PFSK-1 (cell line): ENCODE measurements around the gene BCL2.

Experiments used
- FOXP2 ChIP-seq: optimal IDR thresholded peaks from 2 replicates; pipeline ENCODE3; 2011; ENCODE audit warnings: borderline replicate concordance, control low read depth, inconsistent platforms; ENCODE audit not compliant: insufficient read depth; ENCODE audit errors: extremely low read length, extremely low read depth
- POLR2AphosphoS5 ChIP-seq: IDR thresholded peaks from 2 replicates; pipeline ENCODE4 v1.6.1; 2012; ENCODE audit warnings: low read depth, mild to moderate bottlenecking, control low read depth, low read length, moderate library complexity
- SIN3A ChIP-seq: IDR thresholded peaks from 2 replicates; pipeline ENCODE4 v1.6.1; 2012; ENCODE audit warnings: mild to moderate bottlenecking, low read length, moderate library complexity, borderline replicate concordance; ENCODE audit not compliant: insufficient read depth
- TAF1 ChIP-seq: IDR thresholded peaks from 2 replicates; pipeline ENCODE4 v1.6.1; 2012; ENCODE audit warnings: low read length, control low read depth, borderline replicate concordance; ENCODE audit not compliant: insufficient read depth
- TF ChIP-seq, protein P1 (sequence below), 2 experiments: IDR thresholded peaks; 2 replicates each; pipeline versions ENCODE4 v1.6.1 to v1.8.0; 2011 to 2012; ENCODE audit warnings: low read depth in 2 of 2, low read length in 2 of 2, control low read depth in 1 of 2, inconsistent platforms in 1 of 2, mild to moderate bottlenecking in 1 of 2, moderate library complexity in 1 of 2; ENCODE audit not compliant: insufficient read depth in 1 of 2

BCL2 gene

DNA sequence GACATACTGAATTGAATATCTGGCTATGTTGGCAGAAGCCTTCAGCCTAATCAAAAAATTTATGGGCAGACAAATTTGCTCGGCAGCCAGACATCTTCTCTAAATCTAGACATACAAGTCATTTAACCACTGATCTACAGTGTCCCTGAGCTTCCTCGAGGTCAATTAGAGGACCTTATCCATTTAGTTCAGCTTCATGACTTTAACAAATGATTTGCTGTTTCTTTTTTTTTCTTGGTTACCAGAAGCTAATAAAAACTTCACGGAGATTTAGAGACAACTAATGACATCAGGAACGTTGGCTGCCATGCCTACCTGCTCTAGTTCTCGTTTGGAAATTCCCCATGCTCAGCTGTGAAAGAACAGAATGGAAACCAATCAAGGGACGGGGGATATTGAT lies 223.8 kb downstream of the BCL2 start:
- TF ChIP-seq SIN3A (no peak), TAF1 (no peak), FOXP2 (no peak), POLR2AphosphoS5 (no peak)
- TF ChIP-seq, protein P1, sequence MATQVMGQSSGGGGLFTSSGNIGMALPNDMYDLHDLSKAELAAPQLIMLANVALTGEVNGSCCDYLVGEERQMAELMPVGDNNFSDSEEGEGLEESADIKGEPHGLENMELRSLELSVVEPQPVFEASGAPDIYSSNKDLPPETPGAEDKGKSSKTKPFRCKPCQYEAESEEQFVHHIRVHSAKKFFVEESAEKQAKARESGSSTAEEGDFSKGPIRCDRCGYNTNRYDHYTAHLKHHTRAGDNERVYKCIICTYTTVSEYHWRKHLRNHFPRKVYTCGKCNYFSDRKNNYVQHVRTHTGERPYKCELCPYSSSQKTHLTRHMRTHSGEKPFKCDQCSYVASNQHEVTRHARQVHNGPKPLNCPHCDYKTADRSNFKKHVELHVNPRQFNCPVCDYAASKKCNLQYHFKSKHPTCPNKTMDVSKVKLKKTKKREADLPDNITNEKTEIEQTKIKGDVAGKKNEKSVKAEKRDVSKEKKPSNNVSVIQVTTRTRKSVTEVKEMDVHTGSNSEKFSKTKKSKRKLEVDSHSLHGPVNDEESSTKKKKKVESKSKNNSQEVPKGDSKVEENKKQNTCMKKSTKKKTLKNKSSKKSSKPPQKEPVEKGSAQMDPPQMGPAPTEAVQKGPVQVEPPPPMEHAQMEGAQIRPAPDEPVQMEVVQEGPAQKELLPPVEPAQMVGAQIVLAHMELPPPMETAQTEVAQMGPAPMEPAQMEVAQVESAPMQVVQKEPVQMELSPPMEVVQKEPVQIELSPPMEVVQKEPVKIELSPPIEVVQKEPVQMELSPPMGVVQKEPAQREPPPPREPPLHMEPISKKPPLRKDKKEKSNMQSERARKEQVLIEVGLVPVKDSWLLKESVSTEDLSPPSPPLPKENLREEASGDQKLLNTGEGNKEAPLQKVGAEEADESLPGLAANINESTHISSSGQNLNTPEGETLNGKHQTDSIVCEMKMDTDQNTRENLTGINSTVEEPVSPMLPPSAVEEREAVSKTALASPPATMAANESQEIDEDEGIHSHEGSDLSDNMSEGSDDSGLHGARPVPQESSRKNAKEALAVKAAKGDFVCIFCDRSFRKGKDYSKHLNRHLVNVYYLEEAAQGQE (IDR thresholded peaks at IDR 0.05; ENCODE audit: insufficient read depth in 1 of 2, low read depth in 2 of 2, low read length in 2 of 2): no peak

DNA sequence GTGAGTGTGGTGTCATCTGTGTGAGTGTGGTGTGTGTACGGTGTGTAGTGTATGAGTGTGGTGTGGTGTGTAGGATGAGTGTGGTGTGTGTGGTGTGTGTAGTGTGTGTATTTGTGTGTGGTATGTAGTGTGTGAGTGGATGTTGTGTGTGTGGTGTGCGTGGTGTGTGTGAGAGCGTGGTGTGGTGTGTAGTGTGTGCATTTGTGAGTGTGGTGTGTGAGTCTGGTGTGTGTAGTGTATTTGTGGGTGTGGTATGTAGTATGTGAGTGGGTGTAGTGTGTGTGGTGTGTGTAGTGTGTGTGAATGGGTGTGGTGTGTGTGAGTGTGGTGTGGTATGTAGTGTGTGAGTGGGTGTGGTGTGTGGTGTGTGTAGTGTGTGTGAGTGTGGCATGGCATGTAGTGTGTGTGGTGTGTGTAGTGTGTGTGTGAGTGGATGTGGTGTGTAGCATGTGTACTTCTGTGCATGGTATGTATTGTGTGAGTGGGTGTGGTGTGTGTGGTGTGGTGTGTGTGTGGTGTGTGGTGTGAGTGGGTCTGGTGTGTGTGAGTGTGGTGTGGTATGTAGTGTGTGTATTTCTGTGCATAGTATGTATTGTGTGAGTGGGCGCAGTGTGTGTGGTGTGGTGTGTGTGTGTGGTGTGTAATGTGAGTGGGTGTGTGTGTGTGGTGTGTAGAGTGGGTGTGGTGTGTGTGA lies 227.8 kb downstream of the BCL2 start:
- TF ChIP-seq FOXP2 (no peak), SIN3A (no peak), POLR2AphosphoS5 (no peak), TAF1 (no peak)
- TF ChIP-seq, protein P1 (IDR thresholded peaks at IDR 0.05; ENCODE audit: insufficient read depth in 1 of 2, low read depth in 2 of 2, low read length in 2 of 2): no peak

DNA sequence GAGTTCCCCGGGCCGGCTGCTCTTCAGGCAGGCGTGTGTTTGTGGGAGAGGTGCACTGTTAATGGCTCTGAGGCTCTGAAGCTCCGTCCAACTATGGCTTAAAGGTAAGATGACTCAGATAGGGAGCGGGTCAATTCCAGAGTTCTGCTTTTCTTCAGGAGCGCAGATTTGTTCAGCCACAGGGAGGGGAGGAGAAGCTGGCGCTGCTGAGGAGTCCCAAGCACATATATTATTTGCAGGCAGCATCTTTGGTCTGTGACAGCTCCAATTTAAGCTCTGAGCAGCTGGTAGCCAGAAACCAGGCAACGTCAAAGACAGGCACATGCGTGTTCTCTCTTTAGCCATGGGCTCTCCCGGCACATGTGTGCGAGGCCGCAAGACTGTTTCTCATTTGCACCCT lies 229.2 kb downstream of the BCL2 start:
- TF ChIP-seq, protein P1 (IDR thresholded peaks at IDR 0.05; ENCODE audit: insufficient read depth in 1 of 2, low read depth in 2 of 2, low read length in 2 of 2): no peak
- no peak for TF ChIP-seq SIN3A
- TF ChIP-seq POLR2AphosphoS5: no peak
- no peak for TF ChIP-seq TAF1
- no peak for TF ChIP-seq FOXP2

DNA sequence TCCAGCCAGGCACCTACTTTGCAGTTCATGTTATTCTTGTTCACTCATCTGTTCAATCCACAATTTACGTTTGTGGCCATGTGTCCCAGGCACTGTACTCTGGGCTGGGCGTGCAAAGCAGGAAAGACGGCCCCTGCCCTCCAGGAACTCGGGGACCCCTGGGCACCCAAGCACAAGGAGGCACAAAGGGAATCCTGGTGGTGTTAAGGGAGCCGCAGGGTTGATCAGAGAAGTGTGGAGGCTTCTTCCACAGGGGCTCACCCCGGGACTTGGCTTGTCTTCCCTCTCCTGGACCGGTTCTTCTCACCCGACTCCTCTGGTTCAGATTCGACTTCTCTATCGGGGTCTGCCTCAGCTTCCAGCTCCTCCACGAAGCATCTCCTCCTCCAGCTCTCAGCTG lies 230.5 kb downstream of the BCL2 start:
- TF ChIP-seq SIN3A: no peak
- TF ChIP-seq FOXP2: no peak
- TF ChIP-seq TAF1: no peak
- TF ChIP-seq, protein P1 (IDR thresholded peaks at IDR 0.05; ENCODE audit: insufficient read depth in 1 of 2, low read depth in 2 of 2, low read length in 2 of 2): no peak
- no peak for TF ChIP-seq POLR2AphosphoS5

DNA sequence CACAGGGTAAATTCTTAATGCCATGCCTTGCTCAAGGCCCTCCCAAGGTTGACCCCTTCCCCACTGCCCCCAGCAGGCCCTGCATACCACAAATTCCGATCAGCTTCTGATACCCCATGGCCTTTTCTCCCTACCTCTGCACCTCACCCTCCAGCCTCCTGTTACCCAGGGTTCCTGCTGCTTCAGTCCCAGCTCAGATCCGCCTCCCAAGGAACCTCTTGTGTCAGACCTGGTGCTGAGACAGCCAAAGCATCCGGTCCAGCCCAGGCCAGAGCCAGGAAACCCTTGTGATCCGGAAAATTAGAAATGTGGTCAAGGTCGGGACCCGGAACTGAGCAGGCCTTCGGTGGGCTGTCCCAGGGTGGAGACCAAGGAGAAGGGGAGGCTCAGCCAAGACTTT lies 231.3 kb downstream of the BCL2 start:
- peak; percentile 29 for TF ChIP-seq FOXP2
- TF ChIP-seq POLR2AphosphoS5: no peak
